Testis (tissue), 3 donors: Measurements from ENCODE around the gene NEURL1B. TPM values are rescaled to one million over a fixed set of nuclear protein-coding genes. Genes with fewer than 3 reads are reported as not detected.
"Not testable (repeated sequence)": the region's sequence is repeated elsewhere in the genome, so short reads cannot be mapped to it uniquely, and the experiment has no call there.

Experiments
- DNase-seq: peaks from one replicate; pipeline ENCODE4 v3.0.0-alpha.2; 2019
- H3K27ac ChIP-seq, 2 donors: fragments of 200-600 bp; sonication (generic); one replicate each; pipeline ENCODE4 v1.5.1; 2019
- H3K27me3 ChIP-seq: fragments of 200-600 bp; sonication (generic); one replicate; pipeline ENCODE4 v1.5.1; 2019
- H3K36me3 ChIP-seq: fragments of 200-600 bp; sonication (generic); one replicate; pipeline ENCODE4 v1.5.1; 2017; ENCODE audit warnings: low read depth; ENCODE audit errors: missing control alignments
- H3K4me1 ChIP-seq: fragments of 200-600 bp; sonication (generic); one replicate; pipeline ENCODE4 v1.5.1; 2019
- H3K4me3 ChIP-seq, 2 donors: fragments of 200-600 bp; sonication (generic); one replicate each; pipeline ENCODE4 v1.5.1; 2017 to 2019
- H3K9me3 ChIP-seq: fragments of 200-600 bp; sonication (generic); one replicate; pipeline ENCODE4 v1.5.1; 2017
- CTCF ChIP-seq, 3 experiments: fragments of 450-650 bp in 2 of 3; fragments of 200-600 bp in 1 of 3; sonication (generic) in 1 of 3; IDR thresholded peaks; one replicate each; pipeline ENCODE4 v1.5.1; 2016 to 2019; ENCODE audit warnings: antibody characterized with exemption in 3 of 3, mild to moderate bottlenecking in 2 of 3, moderate library complexity in 1 of 3
- POLR2A ChIP-seq: fragments of 450-650 bp; IDR thresholded peaks from one replicate; pipeline ENCODE4 v1.6.1; 2017; ENCODE audit warnings: antibody characterized with exemption, mild to moderate bottlenecking, moderate library complexity
- WGBS, 2 donors: methylation state at CpG; one replicate each; pipeline ENCODE4 v1.1.5; 2018; 5-methylcytosine and 5-hydroxymethylcytosine counted together
- intact Hi-C: fragments of 100-400 bp; cut with DNase I; formaldehyde crosslinking; loops from one replicate; pipeline ENCODE4 v1.15.1; 2023; ENCODE audit warnings: low total_unique reads
- polyA plus RNA-seq: library from polyadenylated mRNA; stranded (reverse); fragments of 350-450 nt; fragmentation: Illumina TruSeq; extraction: RNeasy Lipid Tissue Mini Kit (QIAGEN cat#74804); gene quantifications from one replicate; pipeline ENCODE4 v1.2.3, GENCODE V29; 2014; ENCODE audit warnings: low read depth, low replicate concordance; ENCODE audit not compliant: insufficient read depth
- total RNA-seq, 2 donors: library from RNA; depleted of rRNA; stranded (reverse); fragments of >200 nt; gene quantifications; one replicate each; pipeline ENCODE4 v1.2.3, GENCODE V29; 2016

The NEURL1B gene
- total and polyA plus RNA-seq, 3 donors from 2014 or later = 15.8 to 18.1 (median 17.1) TPM

- no peaks in the 10 kb centered on the region for H3K36me3 ChIP-seq
- WGBS, 2 donors = 78 to 88% methylated on average over 4 to 7 of the region's 7 CpGs
- DNase-seq = no peak
Observed at GRCh38 chr5:172674155-172674554, 33.1 kb downstream of the NEURL1B start.

GRCh38 chr5:172676914-172677475 lies 35.9 kb downstream of the NEURL1B start:
- Histone ChIP-seq H3K9me3 (no peaks in the 10 kb centered on the region), H3K27ac (no peak overlapping the region), H3K36me3 (no peaks in the 10 kb centered on the region), H3K27me3 (no peaks in the 10 kb centered on the region), H3K4me1 (peaks cover 3% of the 10 kb centered on the region), H3K4me3 (no peak overlapping the region)
- 73 to 79% methylated on average over 13 to 15 of the region's 15 CpGs for WGBS, 2 donors
- intact Hi-C loops = no loop called here
- no peak for DNase-seq
- TF ChIP-seq POLR2A = no peak
- no peak for TF ChIP-seq CTCF (IDR thresholded peaks at IDR 0.05)

More at GRCh38 chr5:172674155-172674554, 33.1 kb downstream of the NEURL1B start:
- intact Hi-C loops = no loop called here
- no peaks in the 10 kb centered on the region for H3K9me3 ChIP-seq
- H3K4me1 ChIP-seq = peaks cover 3% of the 10 kb centered on the region
- no peak overlapping the region for H3K4me3 ChIP-seq
- no peak for TF ChIP-seq CTCF (IDR thresholded peaks at IDR 0.05)
- TF ChIP-seq POLR2A = no peak
- H3K27me3 ChIP-seq = no peaks in the 10 kb centered on the region
- H3K27ac ChIP-seq = no peak overlapping the region

- H3K4me1 ChIP-seq, DNase-seq, H3K4me3 ChIP-seq, H3K36me3 ChIP-seq, H3K9me3 ChIP-seq, intact Hi-C loops, H3K27ac ChIP-seq, H3K27me3 ChIP-seq: not testable (repeated sequence)
- 90 to 95% methylated on average over 5 of the region's 5 CpGs for WGBS, 2 donors
Observed at GRCh38 chr5:172678362-172678874, 37.4 kb downstream of the NEURL1B start.

- Histone ChIP-seq H3K36me3 (no peaks in the 10 kb centered on the region), H3K4me3 (no peak overlapping the region), H3K4me1 (peaks cover 3% of the 10 kb centered on the region), H3K27ac (no peak overlapping the region), H3K9me3 (no peaks in the 10 kb centered on the region), H3K27me3 (no peaks in the 10 kb centered on the region)
- WGBS, 2 donors = 40 to 53% methylated on average over 7 of the region's 7 CpGs
- no peak for DNase-seq
- TF ChIP-seq CTCF (IDR thresholded peaks at IDR 0.05) (no peak), POLR2A (no peak)
- intact Hi-C loops = no loop called here
Observed at GRCh38 chr5:172678902-172679301, 37.8 kb downstream of the NEURL1B start.

- Histone ChIP-seq H3K27me3 (no peaks in the 10 kb centered on the region), H3K36me3 (no peaks in the 10 kb centered on the region), H3K9me3 (no peaks in the 10 kb centered on the region), H3K4me1 (peaks cover 3% of the 10 kb centered on the region), H3K4me3 (no peak overlapping the region), H3K27ac (no peak overlapping the region)
- DNase-seq = no peak
- no peak for TF ChIP-seq POLR2A
- TF ChIP-seq CTCF (IDR thresholded peaks at IDR 0.05) = no peak
- intact Hi-C loops = no loop called here
- WGBS, 2 donors = 84 to 89% methylated on average over 7 to 8 of the region's 8 CpGs
Observed at GRCh38 chr5:172679628-172680212, 38.7 kb downstream of the NEURL1B start.
